Skin of body (tissue), 2 donors: ENCODE measurements around the gene SRRM2. TPM values are rescaled to one million over a fixed set of nuclear protein-coding genes. Genes with fewer than 3 reads are reported as not detected.

ENCODE experiments used
- DNase-seq: peaks from one replicate; lab custom pipeline; 2025; lab: John Stamatoyannopoulos, UW
- total RNA-seq: library from RNA; depleted of rRNA; stranded (reverse); fragments of >200 nt; gene quantifications from one replicate; pipeline ENCODE4 v1.2.3, GENCODE V29; 2014

The SRRM2 gene
- total RNA-seq, 1 donor from 2014 or later, result 234 TPM

GRCh38 chr16:2791174-2791573, 38.7 kb downstream of the SRRM2 start:
- DNase-seq, result no peak

- DNase-seq, result no peak
These were observed 40.5 kb downstream of the SRRM2 start for GRCh38 chr16:2792940-2793339.

- DNase-seq, result no peak
These were observed 43.1 kb downstream of the SRRM2 start for GRCh38 chr16:2795395-2796143.

GRCh38 chr16:2798723-2799204, 46.3 kb downstream of the SRRM2 start:
- DNase-seq, result no peak

DNA sequence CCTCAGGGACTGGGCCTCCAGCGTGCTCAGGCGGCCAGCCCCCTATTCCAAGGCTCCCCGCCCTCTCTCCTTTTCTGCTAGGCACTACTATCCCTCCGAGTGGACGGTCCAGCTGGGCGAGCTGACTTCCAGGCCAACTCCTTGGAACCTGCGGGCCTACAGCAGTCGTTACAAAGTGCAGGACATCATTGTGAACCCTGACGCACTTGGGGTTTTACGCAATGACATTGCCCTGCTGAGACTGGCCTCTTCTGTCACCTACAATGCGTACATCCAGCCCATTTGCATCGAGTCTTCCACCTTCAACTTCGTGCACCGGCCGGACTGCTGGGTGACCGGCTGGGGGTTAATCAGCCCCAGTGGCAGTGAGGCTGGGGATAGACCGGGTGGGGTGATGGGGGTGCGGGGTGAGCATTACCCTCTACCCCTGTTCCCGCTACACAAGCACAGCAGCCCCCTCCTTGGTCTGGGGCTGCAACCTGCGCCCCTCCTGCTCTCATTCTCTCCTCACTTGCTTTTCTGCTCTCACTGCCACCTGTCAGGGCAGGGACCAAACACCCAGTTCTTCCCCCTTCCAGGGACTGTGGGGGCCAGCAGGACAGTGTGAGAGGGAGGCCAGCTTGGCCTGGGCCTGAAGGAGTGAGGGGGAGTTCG, 46.9 kb downstream of the SRRM2 start:
- no peak for DNase-seq

GRCh38 chr16:2799859-2800226, 47.4 kb downstream of the SRRM2 start:
- DNase-seq, result no peak

DNA sequence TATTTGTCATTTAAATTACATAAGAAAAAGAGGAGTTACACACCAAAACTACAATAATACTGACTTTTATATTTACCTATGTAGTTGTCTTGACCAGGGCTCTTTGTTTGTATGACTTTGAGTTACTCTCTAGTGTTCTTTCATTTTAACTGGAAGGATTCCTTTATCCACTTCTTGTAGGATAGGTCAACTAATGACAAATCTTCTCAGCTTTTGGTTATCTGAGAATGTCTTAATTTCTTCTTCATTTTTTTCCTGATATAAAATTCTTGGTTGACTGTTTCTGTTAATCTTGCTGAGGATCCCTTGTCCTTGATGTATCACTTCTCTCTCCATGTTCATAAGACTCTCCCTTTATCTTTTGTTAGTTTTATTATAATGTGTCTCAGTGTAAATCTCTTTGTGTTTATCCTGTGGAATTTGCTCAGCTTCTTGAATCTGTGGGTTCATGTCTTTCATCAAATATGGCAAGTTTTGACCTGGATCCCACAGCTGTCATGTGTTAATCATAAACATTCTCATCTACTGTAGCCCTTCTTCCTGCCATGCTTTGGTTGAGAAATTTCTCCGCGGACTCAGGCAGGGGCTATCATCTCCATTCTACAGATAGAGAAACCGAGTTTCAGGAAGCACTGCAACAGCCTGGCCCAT, 51.2 kb downstream of the SRRM2 start:
- DNase-seq, result no peak

DNA sequence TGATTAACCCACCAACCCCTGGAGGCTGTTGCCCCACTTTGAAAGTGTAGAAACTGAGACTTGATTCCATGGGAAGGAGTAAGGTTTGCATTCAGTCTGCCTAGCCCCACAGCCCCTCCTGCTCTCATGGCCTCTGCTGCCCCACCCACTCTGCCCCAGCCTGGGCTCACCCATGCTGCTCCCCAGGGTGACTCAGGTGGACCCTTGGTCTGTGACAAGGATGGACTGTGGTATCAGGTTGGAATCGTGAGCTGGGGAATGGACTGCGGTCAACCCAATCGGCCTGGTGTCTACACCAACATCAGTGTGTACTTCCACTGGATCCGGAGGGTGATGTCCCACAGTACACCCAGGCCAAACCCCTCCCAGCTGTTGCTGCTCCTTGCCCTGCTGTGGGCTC, 52.3 kb downstream of the SRRM2 start:
- no peak for DNase-seq

GRCh38 chr16:2806286-2806685, 53.8 kb downstream of the SRRM2 start:
- DNase-seq, result no peak

DNA sequence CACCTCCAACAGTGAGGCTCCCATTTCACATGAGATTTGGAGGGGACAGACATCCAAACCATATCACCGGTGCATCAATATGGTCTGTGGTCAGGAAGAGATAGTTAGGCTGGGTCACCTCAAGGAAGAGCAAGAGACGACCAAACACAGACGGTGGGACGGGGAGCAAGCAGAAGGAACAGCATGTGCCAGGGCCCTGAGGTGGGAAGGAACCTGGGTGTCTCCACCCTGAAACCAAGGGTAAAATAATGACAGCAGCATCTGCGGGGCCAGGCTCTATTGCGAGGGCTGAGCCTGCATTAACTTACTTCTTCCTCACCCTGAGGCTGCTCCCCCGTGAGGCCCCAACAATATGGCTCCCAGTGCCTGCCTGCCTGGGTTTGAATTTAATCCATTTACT, 55.7 kb downstream of the SRRM2 start:
- no peak for DNase-seq

- DNase-seq, result no peak
These were observed 56.8 kb downstream of the SRRM2 start for GRCh38 chr16:2809149-2809760.

DNA sequence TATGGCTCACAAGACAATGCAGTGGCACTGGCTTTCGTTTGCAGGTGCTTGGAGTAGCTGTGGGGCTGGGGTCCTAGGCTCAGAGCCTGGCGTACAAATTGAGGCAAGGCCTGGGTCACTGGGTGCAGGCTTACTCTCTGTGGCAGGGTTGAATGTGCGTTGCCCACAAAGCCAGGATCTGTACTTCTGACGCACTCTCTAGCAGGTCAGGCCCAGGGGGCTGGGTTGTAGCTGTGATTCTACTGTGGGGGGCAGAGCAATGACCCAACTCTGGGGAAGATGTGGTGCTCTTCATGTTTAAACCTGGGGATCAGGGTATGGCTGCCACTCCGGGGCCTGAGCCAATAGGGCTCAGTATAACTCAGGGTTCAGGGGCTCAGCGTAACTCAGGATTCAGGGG, 58.2 kb downstream of the SRRM2 start:
- no peak for DNase-seq

GRCh38 chr16:2811703-2812471, 59.4 kb downstream of the SRRM2 start:
- no peak for DNase-seq

GRCh38 chr16:2813771-2814221, 61.4 kb downstream of the SRRM2 start:
- no peak for DNase-seq

GRCh38 chr16:2814551-2815298, 62.3 kb downstream of the SRRM2 start:
- DNase-seq, result no peak

- no peak for DNase-seq
These were observed 62.9 kb downstream of the SRRM2 start for GRCh38 chr16:2815299-2815771.

DNA sequence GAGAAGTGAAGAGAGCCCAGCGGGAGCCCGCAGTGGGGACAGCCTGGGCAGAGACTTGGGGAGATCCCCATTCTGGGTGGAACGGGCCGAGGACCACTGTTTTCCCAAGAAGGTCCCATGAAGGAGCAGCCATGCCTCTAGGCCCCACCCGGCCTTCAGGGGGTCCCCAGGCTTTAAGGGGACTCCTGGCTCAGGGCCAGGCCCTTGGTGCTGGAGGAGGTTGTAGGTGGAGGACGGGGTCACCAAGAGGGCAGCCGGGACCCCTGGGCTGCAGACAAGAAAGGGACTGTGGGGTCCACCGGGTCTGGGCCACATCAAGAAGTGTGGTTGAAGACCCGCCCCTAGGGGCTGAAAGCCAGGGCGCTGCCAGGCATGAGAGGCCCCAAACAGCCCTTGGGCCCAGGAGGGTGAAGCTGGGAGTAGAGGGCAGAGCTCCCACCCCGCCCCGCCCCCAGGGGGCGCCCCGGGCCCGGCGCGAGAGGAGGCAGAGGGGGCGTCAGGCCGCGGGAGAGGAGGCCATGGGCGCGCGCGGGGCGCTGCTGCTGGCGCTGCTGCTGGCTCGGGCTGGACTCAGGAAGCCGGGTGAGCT, 64.4 kb downstream of the SRRM2 start, which contains the start of gene PRSS21:
TSS of gene PRSS21 (plus strand) at position 487 of the 589 bp plus-strand sequence. CDS start at position 519, 32 bp downstream.
- no peak for DNase-seq

DNA sequence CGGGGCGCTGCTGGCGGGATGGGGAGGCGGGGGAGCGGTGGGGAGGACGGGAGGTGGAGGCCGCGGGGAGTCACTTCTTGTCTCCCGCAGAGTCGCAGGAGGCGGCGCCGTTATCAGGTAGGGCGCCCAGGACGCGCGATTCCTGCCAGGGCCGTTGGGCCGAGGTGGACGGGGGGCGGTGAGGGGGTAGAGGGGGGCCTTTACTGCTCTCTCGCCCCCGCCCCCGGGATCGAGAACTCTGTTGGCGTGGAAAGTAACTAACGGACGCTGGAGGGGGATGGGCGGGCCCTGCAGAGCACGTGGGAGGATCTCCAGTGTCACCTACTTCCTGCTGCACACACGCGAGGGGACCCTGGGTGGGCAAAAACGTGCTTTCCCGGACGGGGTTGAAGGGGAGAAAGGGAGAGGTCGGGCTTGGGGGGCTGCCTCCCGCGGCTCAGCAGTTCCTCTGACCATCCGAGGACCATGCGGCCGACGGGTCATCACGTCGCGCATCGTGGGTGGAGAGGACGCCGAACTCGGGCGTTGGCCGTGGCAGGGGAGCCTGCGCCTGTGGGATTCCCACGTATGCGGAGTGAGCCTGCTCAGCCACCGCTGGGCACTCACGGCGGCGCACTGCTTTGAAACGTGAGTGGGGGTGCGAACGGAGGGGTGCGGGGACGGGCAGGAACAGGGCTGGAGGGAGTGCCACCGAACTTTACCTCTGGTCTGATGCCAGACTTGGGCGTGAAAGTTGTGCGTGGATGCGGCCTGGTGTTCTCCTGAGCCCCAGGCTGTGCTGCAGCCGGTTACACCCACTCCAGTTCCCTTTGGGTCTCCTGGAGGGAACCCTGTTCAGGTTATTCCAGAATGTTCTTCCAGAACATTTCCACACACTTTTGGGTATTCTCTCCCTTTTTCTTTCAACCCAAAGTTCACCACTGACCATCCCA, 65.2 kb downstream of the SRRM2 start:
- DNase-seq, result no peak
